CD14-positive monocyte (primary cell): ENCODE results near the gene ASCL2. TPM values are rescaled to one million over a fixed set of nuclear protein-coding genes. Genes with fewer than 3 reads are reported as not detected.

ENCODE experiments used
- DNase-seq, 3 donors: peaks; one replicate each; pipeline ENCODE4 v3.0.0-alpha.2; 2011 to 2022
- H2AFZ ChIP-seq: 2 replicates; pipeline ENCODE4 v1.6.0; 2012; ENCODE audit warnings: mild to moderate bottlenecking, low read depth, low read length, inconsistent platforms; ENCODE audit not compliant: insufficient read depth, poor library complexity, severe bottlenecking
- H3K27ac ChIP-seq, 2 donors: 1 replicate in 1 of 2; 2 replicates in 1 of 2; pipeline ENCODE4 v1.5.1; 2012 to 2013; ENCODE audit warnings: low read length in 2 of 2, control low read depth in 1 of 2, inconsistent platforms in 1 of 2, low read depth in 1 of 2, mild to moderate bottlenecking in 1 of 2
- H3K27me3 ChIP-seq, 2 donors: one replicate each; pipeline versions ENCODE4 v1.6.0 to v1.6.1; 2011 to 2013; ENCODE audit warnings: low read length in 2 of 2; ENCODE audit not compliant: control insufficient read depth in 2 of 2, insufficient read depth in 2 of 2
- H3K36me3 ChIP-seq, 2 donors: replicated peaks in 1 of 2; 1 replicate in 1 of 2; 2 replicates in 1 of 2; pipeline versions ENCODE4 v1.5.1 to v1.6.1; 2012 to 2013; ENCODE audit warnings: low read length in 2 of 2, control low read depth in 1 of 2, inconsistent platforms in 1 of 2, mild to moderate bottlenecking in 1 of 2; ENCODE audit not compliant: insufficient read depth in 2 of 2, control insufficient read depth in 1 of 2
- H3K4me1 ChIP-seq, 2 donors: 1 replicate in 1 of 2; 2 replicates in 1 of 2; pipeline versions ENCODE4 v1.5.1 to v1.6.1; 2012 to 2013; ENCODE audit warnings: low read length in 2 of 2, control low read depth in 1 of 2, inconsistent platforms in 1 of 2, mild to moderate bottlenecking in 1 of 2, moderate library complexity in 1 of 2; ENCODE audit not compliant: insufficient read depth in 2 of 2, control insufficient read depth in 1 of 2
- H3K4me2 ChIP-seq: replicated peaks from 2 replicates; pipeline ENCODE3; 2012; ENCODE audit warnings: low read length, moderate library complexity, mild to moderate bottlenecking; ENCODE audit not compliant: poor library complexity, severe bottlenecking; ENCODE audit errors: extremely low read depth
- H3K4me3 ChIP-seq, 3 experiments: fragments of 200-600 bp in 1 of 3; sonication (generic) in 1 of 3; replicated peaks in 1 of 3; 1 replicate in 2 of 3; 2 replicates in 1 of 3; pipeline ENCODE4 v1.5.1; 2011 to 2013; ENCODE audit warnings: low read length in 3 of 3, mild to moderate bottlenecking in 3 of 3, control low read depth in 2 of 3, low read depth in 2 of 3, inconsistent platforms in 1 of 3, moderate library complexity in 1 of 3
- H3K79me2 ChIP-seq: 2 replicates; pipeline ENCODE4 v1.6.0; 2012; ENCODE audit warnings: mild to moderate bottlenecking, control low read depth, inconsistent platforms, low read length, moderate library complexity; ENCODE audit not compliant: insufficient read depth
- H3K9ac ChIP-seq: 2 replicates; pipeline ENCODE4 v1.6.0; 2017; ENCODE audit warnings: low read length, mild to moderate bottlenecking; ENCODE audit not compliant: insufficient read depth, poor library complexity, severe bottlenecking
- H3K9me3 ChIP-seq, 2 donors: replicated peaks in 1 of 2; 1 replicate in 1 of 2; 2 replicates in 1 of 2; pipeline versions ENCODE4 v1.5.1 to v1.6.1; 2012 to 2013; ENCODE audit warnings: low read length in 2 of 2, control low read depth in 1 of 2; ENCODE audit not compliant: control insufficient read depth in 1 of 2, insufficient read depth in 1 of 2
- H4K20me1 ChIP-seq: 2 replicates; pipeline ENCODE4 v1.6.0; 2012; ENCODE audit warnings: mild to moderate bottlenecking, low read length, control low read depth, moderate library complexity; ENCODE audit not compliant: insufficient read depth
- H3K27ac Mint-ChIP-seq, 7 donors: one replicate each; pipeline ENCODE4 v1.8.0; 2020; ENCODE audit warnings: mild to moderate bottlenecking in 7 of 7, mixed read lengths in 7 of 7, moderate library complexity in 6 of 7, inconsistent platforms in 2 of 7
- H3K27me3 Mint-ChIP-seq, 3 donors: one replicate each; pipeline ENCODE4 v1.8.0; 2021 to 2022; ENCODE audit warnings: low read depth in 3 of 3, mild to moderate bottlenecking in 3 of 3, mixed read lengths in 3 of 3, moderate library complexity in 3 of 3, inconsistent platforms in 1 of 3
- H3K36me3 Mint-ChIP-seq, 2 donors: one replicate each; pipeline ENCODE4 v1.8.0; 2020; ENCODE audit warnings: mixed read lengths in 2 of 2, inconsistent platforms in 1 of 2, mild to moderate bottlenecking in 1 of 2
- H3K4me1 Mint-ChIP-seq: one replicate; pipeline ENCODE4 v1.8.0; 2020; ENCODE audit warnings: mild to moderate bottlenecking, mixed read lengths
- H3K4me3 Mint-ChIP-seq, 2 donors: one replicate each; pipeline ENCODE4 v1.8.0; 2020; ENCODE audit warnings: mild to moderate bottlenecking in 2 of 2, mixed read lengths in 2 of 2, moderate library complexity in 1 of 2
- H3K9me3 Mint-ChIP-seq, 7 donors: one replicate each; pipeline ENCODE4 v1.8.0; 2020 to 2022; ENCODE audit warnings: mixed read lengths in 7 of 7, mild to moderate bottlenecking in 6 of 7, moderate library complexity in 6 of 7, inconsistent platforms in 2 of 7
- CTCF ChIP-seq: fragments of 200-600 bp; IDR thresholded peaks from one replicate; pipeline ENCODE4 v1.8.0; 2022; ENCODE audit warnings: antibody characterized with exemption, mild to moderate bottlenecking
- WGBS: methylation state at CpG from one replicate; pipeline ENCODE4 v1.1.5; 2013; ENCODE audit warnings: missing lambda C conversion rate; ENCODE audit not compliant: insufficient coverage; 5-methylcytosine and 5-hydroxymethylcytosine counted together
- intact Hi-C, 2 donors: fragments of 100-400 bp; cut with micrococcal nuclease; formaldehyde crosslinking; loops; one replicate each; pipeline versions ENCODE4 v1.15.0 to v1.15.1; 2023
- polyA plus RNA-seq, 3 donors: library from polyadenylated mRNA; depleted of rRNA in 1 of 3; unstranded in 2 of 3; stranded (reverse) in 1 of 3; fragments of 300-500 nt in 2 of 3; fragments of >200 nt in 1 of 3; fragmentation: Illumina TruSeq in 2 of 3; gene quantifications; 1 replicate in 2 of 3; 2 replicates in 1 of 3; pipeline ENCODE4 v1.2.3, GENCODE V29; 2012 to 2021

Gene ASCL2
- polyA plus RNA-seq, 3 donors = 5.7 to 11.4 (median 8.3) TPM

GRCh38 chr11:2235588-2236326, 34.6 kb downstream of the ASCL2 start:
- H3K4me2 ChIP-seq = no peak overlapping the region
- H3K27me3 ChIP-seq = peaks cover 0 to 5% of the 10 kb centered on the region in 2 donors
- no peak overlapping the region for H3K4me3 ChIP-seq
- DNase-seq = no peak
- intact Hi-C loops = no loop called here
- H3K9ac ChIP-seq = no peak overlapping the region
- H3K36me3 ChIP-seq = no peaks in the 10 kb centered on the region
- no peaks in the 10 kb centered on the region for H3K4me1 Mint-ChIP-seq
- no peak overlapping the region for H3K4me3 Mint-ChIP-seq
- H3K27ac Mint-ChIP-seq = no peak overlapping the region
- peaks cover 0 to 7% of the 10 kb centered on the region in 2 donors for H3K9me3 ChIP-seq
- H2AFZ ChIP-seq = no peak overlapping the region
- no peaks in the 10 kb centered on the region for H3K36me3 Mint-ChIP-seq
- H4K20me1 ChIP-seq = no peaks in the 10 kb centered on the region
- H3K79me2 ChIP-seq = no peaks in the 10 kb centered on the region
- WGBS = over 99% methylated on average over 10 of the region's 14 CpGs
- peaks cover 3 to 13% (median 5%) of the 10 kb centered on the region in 7 donors for H3K9me3 Mint-ChIP-seq
- H3K27ac ChIP-seq = no peak overlapping the region
- no peak for TF ChIP-seq CTCF
- peaks cover 8 to 15% (median 8%) of the 10 kb centered on the region in 3 donors for H3K27me3 Mint-ChIP-seq
- H3K4me1 ChIP-seq = no peaks in the 10 kb centered on the region

- TF ChIP-seq CTCF = no peak
- 71% methylated on average over 6 of the region's 10 CpGs for WGBS
- Histone ChIP-seq H3K9me3 (peaks cover under 1 to 6% of the 10 kb centered on the region in 2 donors), H3K79me2 (no peaks in the 10 kb centered on the region), H4K20me1 (no peaks in the 10 kb centered on the region), H3K4me3 (no peak overlapping the region), H3K4me1 (no peaks in the 10 kb centered on the region), H3K27ac (no peak overlapping the region), H3K4me2 (no peak overlapping the region), H3K9ac (no peak overlapping the region), H3K27me3 (peaks cover 0 to 5% of the 10 kb centered on the region in 2 donors), H2AFZ (no peak overlapping the region), H3K36me3 (no peaks in the 10 kb centered on the region)
- H3K4me1 Mint-ChIP-seq = no peaks in the 10 kb centered on the region
- H3K27me3 Mint-ChIP-seq = peaks cover 7 to 19% (median 14%) of the 10 kb centered on the region in 3 donors
- intact Hi-C loops = no loop called here
- DNase-seq = no peak
- H3K27ac Mint-ChIP-seq = no peak overlapping the region
- H3K9me3 Mint-ChIP-seq = peaks cover 7 to 16% (median 10%) of the 10 kb centered on the region in 7 donors
- H3K4me3 Mint-ChIP-seq = no peak overlapping the region
- no peaks in the 10 kb centered on the region for H3K36me3 Mint-ChIP-seq
Measured at GRCh38 chr11:2234963-2235362, 35.4 kb downstream of the ASCL2 start.
